RCC 7860 (cell line): ENCODE data around the gene PFDN2.
A peak's percentile ranks its signal among the peaks of the same experiment; 100 is the strongest.

Experiments used
- DNase-seq: peaks from one replicate; pipeline ENCODE4 v3.0.0-alpha.2; 2015; ENCODE audit warnings: low spot score
- FAIRE-seq: peaks from 2 replicates; lab custom pipeline; 2012; peaks lifted over from hg19 to GRCh38; lab: Jason Lieb, UNC

The PFDN2 gene, protein sequence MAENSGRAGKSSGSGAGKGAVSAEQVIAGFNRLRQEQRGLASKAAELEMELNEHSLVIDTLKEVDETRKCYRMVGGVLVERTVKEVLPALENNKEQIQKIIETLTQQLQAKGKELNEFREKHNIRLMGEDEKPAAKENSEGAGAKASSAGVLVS

GRCh38 chr1:161117759-161118581 is at the start of gene PFDN2, which contains the start of gene NIT1:
TSS of gene PFDN2 (minus strand) at chr1:161118037. CDS start at chr1:161118026, 11 bp downstream.
TSS of gene NIT1 (plus strand) at chr1:161118105. CDS start at chr1:161118177, 72 bp downstream.
- no peak for FAIRE-seq

GRCh38 chr1:161166669-161167548 is 49.1 kb upstream of the PFDN2 start:
- FAIRE-seq, result no peak
- DNase-seq, result no peak

More at GRCh38 chr1:161117759-161118581, at the start of gene PFDN2, which contains the start of gene NIT1:
- peak; percentile 65 for DNase-seq

- FAIRE-seq, result peak; percentile 88
- DNase-seq, result peak; percentile 97
These were observed 48.2 kb upstream of the PFDN2 start, which contains the start of gene PPOX for GRCh38 chr1:161165742-161166668. TSS of gene PPOX (plus strand) at chr1:161166426. CDS start at chr1:161166848, 422 bp downstream.

DNA sequence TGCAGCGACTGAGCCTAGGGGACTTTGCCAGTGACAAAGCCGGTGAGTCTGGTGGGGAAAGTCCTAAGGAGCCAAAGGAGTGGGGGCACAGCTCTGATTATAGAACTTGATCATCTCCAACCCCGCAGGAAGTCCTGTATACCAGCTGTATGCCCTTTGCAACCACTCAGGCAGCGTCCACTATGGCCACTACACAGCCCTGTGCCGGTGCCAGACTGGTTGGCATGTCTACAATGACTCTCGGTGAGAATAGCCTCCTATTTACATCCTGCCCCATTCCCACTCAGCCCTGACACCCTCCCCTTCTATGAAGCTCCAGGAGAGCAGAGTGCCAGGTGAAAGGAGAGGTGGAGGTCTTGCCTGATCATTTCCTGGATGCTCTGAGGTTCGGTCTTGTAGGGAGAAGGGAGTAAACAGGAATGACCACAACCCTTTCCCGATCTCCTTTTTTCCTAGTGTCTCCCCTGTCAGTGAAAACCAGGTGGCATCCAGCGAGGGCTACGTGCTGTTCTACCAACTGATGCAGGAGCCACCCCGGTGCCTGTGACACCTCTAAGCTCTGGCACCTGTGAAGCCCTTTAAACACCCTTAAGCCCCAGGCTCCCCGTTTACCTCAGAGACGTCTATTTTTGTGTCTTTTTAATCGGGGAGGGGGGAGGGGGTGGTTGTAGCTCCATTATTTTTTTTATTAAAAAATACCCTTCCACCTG is 47.2 kb upstream of the PFDN2 start:
- DNase-seq (no peak), FAIRE-seq (no peak)

DNA sequence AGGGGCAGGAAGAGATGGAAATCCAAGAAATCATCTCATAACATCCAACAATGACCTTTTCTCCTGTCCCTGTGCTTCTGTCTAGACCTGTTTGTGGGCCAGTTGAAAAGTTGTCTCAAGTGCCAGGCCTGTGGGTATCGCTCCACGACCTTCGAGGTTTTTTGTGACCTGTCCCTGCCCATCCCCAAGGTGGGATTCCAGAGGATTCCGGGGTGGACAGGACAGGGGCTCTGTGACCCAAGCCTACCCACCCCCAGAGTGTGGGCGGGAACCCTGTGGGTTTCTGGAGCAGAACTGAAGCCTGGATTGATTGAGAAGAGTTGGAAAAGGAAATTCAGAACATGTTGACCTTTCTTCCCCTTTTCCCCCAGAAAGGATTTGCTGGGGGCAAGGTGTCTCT is 46.0 kb upstream of the PFDN2 start:
- FAIRE-seq, result no peak
- DNase-seq, result no peak

- FAIRE-seq (no peak), DNase-seq (no peak)
These were observed 45.0 kb upstream of the PFDN2 start for GRCh38 chr1:161162806-161163205.

- FAIRE-seq (no peak), DNase-seq (no peak)
These were observed 44.2 kb upstream of the PFDN2 start for GRCh38 chr1:161162052-161162451.

DNA sequence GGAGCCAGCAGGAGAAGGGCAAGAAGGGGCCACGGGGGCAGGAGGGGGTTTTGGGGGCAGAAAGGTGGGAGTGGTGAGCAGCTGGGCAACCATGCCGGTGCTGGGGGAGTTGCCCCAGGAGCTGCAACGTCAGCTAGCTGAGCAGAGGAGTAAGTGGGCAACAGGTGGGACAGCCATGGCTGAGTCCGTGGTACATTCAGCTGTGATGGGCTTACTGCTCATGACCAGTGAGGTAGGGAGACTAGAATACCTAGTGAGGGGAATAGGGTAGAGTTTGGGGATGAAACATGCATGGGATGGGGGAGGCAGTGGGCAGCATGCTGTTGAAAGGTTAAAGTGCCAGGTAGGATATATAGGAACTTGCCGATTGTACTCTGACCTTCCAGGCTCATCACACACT is 43.8 kb upstream of the PFDN2 start:
- no peak for DNase-seq
- FAIRE-seq, result no peak

DNA sequence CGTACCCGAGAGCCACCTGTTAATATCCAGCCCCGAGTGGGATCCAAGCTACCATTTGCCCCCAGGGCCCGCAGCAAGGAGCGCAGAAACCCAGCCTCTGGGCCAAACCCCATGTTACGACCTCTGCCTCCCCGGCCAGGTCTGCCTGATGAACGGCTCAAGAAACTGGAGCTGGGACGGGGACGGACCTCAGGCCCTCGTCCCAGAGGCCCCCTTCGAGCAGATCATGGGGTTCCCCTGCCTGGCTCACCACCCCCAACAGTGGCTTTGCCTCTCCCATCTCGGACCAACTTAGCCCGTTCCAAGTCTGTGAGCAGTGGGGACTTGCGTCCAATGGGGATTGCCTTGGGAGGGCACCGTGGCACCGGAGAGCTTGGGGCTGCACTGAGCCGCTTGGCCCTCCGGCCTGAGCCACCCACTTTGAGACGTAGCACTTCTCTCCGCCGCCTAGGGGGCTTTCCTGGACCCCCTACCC is 42.9 kb upstream of the PFDN2 start:
- DNase-seq (no peak), FAIRE-seq (no peak)

DNA sequence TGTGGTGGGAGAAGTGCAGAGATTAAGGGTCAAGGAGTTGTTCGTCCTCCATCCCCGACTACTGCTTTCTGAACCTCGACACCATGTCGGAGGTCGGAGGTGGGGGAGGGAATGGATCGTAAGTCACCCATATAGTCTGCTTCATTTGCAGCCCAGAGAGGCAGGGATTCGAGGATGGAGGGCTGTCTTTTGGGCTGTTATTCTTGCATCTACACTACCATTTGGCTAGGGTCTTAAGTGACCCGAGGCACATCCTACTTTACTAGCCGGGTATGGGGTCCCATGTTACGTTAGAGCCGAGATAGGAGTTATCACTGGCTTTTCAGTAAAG is 42.0 kb upstream of the PFDN2 start:
- no peak for FAIRE-seq
- DNase-seq, result no peak

DNA sequence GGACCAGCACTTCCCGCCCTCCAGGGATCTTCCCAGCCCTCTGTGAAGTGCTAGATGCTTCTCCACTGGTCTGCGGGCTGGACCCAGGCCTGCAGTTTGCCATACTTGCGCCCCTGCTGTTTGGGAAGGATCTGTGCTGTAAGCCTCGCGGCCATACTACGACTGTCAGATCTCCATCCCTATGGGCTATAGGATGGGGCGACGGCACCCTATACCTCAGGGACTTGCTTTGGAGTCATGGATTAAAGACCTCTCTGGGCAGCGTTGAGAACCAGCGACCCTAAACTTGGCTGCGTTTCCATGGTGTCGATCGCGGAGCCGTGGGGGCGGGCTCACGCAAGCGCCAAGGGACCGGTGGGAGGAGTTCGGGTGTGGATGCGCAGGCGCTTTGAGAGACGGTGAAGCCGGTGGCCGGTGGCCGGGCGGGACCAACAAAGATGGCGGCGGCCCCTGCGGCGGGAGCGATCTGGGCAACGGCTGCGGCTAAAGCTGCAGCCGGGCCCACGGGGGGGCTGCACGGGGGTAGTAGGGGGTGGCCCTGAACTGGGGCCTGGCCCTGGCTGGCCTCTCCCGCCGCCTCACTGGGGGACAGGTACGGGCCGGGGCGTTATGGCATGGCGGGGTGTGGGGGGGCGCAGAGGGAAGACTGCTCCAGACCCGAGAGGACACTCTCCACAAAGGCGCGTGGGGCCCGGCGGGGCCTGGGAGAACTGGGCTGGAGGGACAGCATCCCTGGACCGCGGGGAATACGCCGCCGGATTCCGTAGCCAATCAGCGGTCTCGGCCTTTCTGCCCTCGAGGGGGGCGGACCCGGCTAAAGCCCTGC is 41.5 kb upstream of the PFDN2 start, which contains the start of gene USP21:
USP21 (plus strand) TSS at position 414 of the 826 bp plus-strand sequence. CDS start 1,141 bp downstream, outside the sequence.
- DNase-seq (peak; percentile 75), FAIRE-seq (no peak)

- FAIRE-seq (no peak), DNase-seq (peak; percentile 63)
These were observed 40.6 kb upstream of the PFDN2 start for GRCh38 chr1:161158316-161159010.

DNA sequence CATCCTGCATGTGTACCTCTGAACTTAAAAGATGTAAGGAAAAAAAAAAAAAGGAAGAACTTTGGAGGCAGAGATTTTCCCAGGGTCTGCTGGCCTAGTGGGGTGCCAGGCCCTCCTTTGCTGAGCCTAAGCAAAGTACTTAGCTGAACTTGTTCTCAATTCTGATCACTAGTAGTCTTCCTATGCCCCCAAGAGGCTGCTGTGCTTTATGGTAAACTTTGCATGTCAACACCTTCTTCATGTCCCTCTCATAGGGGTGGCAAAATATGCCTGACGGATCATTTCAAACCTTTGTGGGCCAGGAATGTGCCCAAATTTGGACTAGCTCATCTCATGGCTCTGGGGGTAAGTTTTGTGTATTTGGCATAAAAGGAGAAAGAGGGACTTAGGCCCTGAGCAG is 40.0 kb upstream of the PFDN2 start:
- DNase-seq (no peak), FAIRE-seq (no peak)

DNA sequence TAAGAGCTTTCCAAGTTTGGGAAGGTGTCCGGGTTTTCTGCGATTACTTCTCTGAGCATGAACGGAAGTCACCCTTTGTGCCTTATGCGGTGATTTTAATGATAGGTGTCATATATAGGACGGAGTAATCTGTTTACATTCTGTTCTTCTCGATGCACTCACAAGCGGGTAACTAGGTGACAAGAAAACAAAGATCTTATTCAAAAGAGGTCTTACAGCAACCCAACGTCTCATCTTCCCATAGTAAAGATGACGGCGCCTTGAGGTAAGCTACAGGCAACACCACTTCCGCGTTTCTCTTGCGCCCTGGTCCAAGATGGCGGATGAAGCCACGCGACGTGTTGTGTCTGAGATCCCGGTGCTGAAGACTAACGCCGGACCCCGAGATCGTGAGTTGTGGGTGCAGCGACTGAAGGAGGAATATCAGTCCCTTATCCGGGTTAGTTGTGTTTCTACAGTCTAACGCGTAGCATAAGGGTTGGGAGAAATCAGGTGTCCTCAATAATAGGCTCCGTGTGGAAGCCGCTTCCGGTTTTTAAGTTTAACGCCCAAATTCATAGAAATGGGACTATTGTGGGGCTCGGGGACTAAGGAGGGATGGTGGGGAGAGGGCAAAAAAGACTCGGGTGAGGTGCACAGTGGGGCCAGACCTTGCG is 36.0 kb upstream of the PFDN2 start, which contains the start of gene UFC1:
UFC1 (plus strand) TSS at position 297 of the 656 bp plus-strand sequence; CDS start at position 317, 20 bp downstream.
- FAIRE-seq, result no peak
- DNase-seq, result peak; percentile 75

- FAIRE-seq (no peak), DNase-seq (no peak)
These were observed 35.3 kb upstream of the PFDN2 start for GRCh38 chr1:161153176-161153575.

DNA sequence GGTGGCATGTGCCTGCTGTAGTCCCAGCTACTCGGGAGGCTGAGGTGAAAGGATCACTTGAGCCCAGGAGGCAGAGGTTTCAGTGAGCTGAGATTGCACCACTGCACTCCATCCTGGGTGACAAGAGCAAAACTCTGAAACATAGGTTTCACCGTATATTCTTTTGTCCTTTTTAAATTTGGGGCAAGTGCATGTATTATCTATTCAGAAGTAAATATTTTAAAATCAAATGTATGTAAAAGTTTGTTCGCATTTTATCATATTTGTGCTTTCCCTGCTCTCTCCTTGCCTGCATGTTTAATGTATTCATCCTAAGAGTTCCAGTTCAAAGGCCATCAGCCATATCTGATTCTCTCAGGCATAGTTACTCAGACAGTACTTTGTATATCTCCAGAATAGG is 28.0 kb upstream of the PFDN2 start:
- FAIRE-seq, result no peak
- no peak for DNase-seq

GRCh38 chr1:161140755-161141400 is 23.0 kb upstream of the PFDN2 start:
- FAIRE-seq (no peak), DNase-seq (no peak)
